HepG2 (cell line): ENCODE results near the gene ACSM3. TPM values are rescaled to one million over a fixed set of nuclear protein-coding genes. Genes with fewer than 3 reads are reported as not detected.

Experiments used
- AHDC1 ChIP-seq: sonication (generic); formaldehyde crosslinking; IDR thresholded peaks from 2 replicates; pipeline ENCODE4 v1.5.1; 2020; ENCODE audit warnings: mild to moderate bottlenecking, missing genetic modification reagents, borderline replicate concordance
- BATF2 ChIP-seq: sonication (generic); formaldehyde crosslinking; IDR thresholded peaks from 2 replicates; pipeline ENCODE4 v1.8.0; 2022; ENCODE audit warnings: mild to moderate bottlenecking, missing genetic modification reagents, moderate library complexity
- BCL6 ChIP-seq: IDR thresholded peaks from 2 replicates; pipeline ENCODE4 v1.6.1; 2016; ENCODE audit warnings: missing genetic modification reagents, missing compliant biosample characterization
- BCLAF1 ChIP-seq: fragments of 450-650 bp; IDR thresholded peaks from 2 replicates; pipeline ENCODE4 v1.6.1; 2017; ENCODE audit warnings: mild to moderate bottlenecking
- MATR3 ChIP-seq: sonication (generic); formaldehyde crosslinking; IDR thresholded peaks from 2 replicates; pipeline ENCODE4 v1.4.0; 2020; ENCODE audit warnings: missing genetic modification reagents
- MLXIP ChIP-seq: sonication (generic); formaldehyde crosslinking; IDR thresholded peaks from 2 replicates; pipeline ENCODE4 v1.9.0; 2021; ENCODE audit warnings: missing genetic modification reagents, borderline replicate concordance
- RAD21 ChIP-seq: fragments of 450-650 bp; formaldehyde crosslinking; IDR thresholded peaks from 2 replicates; pipeline ENCODE4 v1.5.0; 2020; ENCODE audit warnings: mild to moderate bottlenecking
- RFX1 ChIP-seq: fragments of 450-650 bp; IDR thresholded peaks from 2 replicates; pipeline ENCODE4 v1.6.1; 2017
- TBP ChIP-seq: sonication (generic); formaldehyde crosslinking; IDR thresholded peaks from 2 replicates; pipeline ENCODE4 v1.5.0; 2020; ENCODE audit warnings: missing genetic modification reagents
- ZNF264 ChIP-seq: sonication (generic); formaldehyde crosslinking; IDR thresholded peaks from 2 replicates; pipeline ENCODE4 v1.4.0; 2020; ENCODE audit warnings: missing genetic modification reagents
- ZNF326 ChIP-seq: sonication (generic); formaldehyde crosslinking; IDR thresholded peaks from 2 replicates; pipeline ENCODE4 v1.4.0; 2020; ENCODE audit warnings: missing genetic modification reagents, borderline replicate concordance
- ZNF484 ChIP-seq: sonication (generic); formaldehyde crosslinking; IDR thresholded peaks from 2 replicates; pipeline ENCODE4 v1.5.1; 2020; ENCODE audit warnings: mild to moderate bottlenecking, low read depth, missing genetic modification reagents, borderline replicate concordance
- ZNF550 ChIP-seq: sonication (generic); formaldehyde crosslinking; IDR thresholded peaks from 2 replicates; pipeline ENCODE4 v1.4.0; 2020; ENCODE audit warnings: mild to moderate bottlenecking, missing genetic modification reagents, borderline replicate concordance
- ZNF660 ChIP-seq: sonication (generic); formaldehyde crosslinking; IDR thresholded peaks from 2 replicates; pipeline ENCODE4 v1.5.1; 2020; ENCODE audit warnings: mild to moderate bottlenecking, low read depth, missing genetic modification reagents, borderline replicate concordance
- polyA plus RNA-seq, 8 experiments: library from polyadenylated mRNA; depleted of rRNA in 3 of 8; stranded (reverse) in 7 of 8; unstranded in 1 of 8; fragments of >200 nt; fragmentation: Illumina TruSeq in 4 of 8; extraction: Trizol in 4 of 8; gene quantifications; 2 replicates each; pipeline versions ENCODE4 v1.2.1 to v1.2.3, GENCODE V29; 2011 to 2016; ENCODE audit warnings: low read depth in 4 of 8, missing spikeins in 1 of 8, mixed read lengths in 1 of 8; ENCODE audit not compliant: insufficient read depth in 1 of 8
- total RNA-seq, 5 experiments: library from RNA; depleted of rRNA; stranded (reverse); fragments of >200 nt; fragmentation: Illumina TruSeq; extraction: Trizol; gene quantifications; 2 replicates each; pipeline ENCODE4 v1.2.3, GENCODE V29; 2016; ENCODE audit warnings: low read depth in 1 of 5

The ACSM3 gene
- total and polyA plus RNA-seq, 2 of the 13 experiments (the other 11 are each of a cell fraction or from before 2014, with no cell fraction given): 74.0 to 108 TPM

GRCh38 chr16:20806168-20807050, 42.6 kb downstream of the ACSM3 start, which contains the start of the genes ERI2 and REXO5 (continued):
- TF ChIP-seq BCLAF1: no peak
- TF ChIP-seq TBP: peak; percentile 89; the same call in 1 of the 2 replicates
- no peak for TF ChIP-seq MATR3
- peak; percentile 15; the same call in 1 of the 2 replicates for TF ChIP-seq ZNF484 (CRISPR knock-in tag)
- TF ChIP-seq ZNF550: peak; percentile 82
- no peak for TF ChIP-seq ZNF660
- TF ChIP-seq AHDC1 (CRISPR knock-in tag): no peak; the same call in 1 of the 2 replicates
- TF ChIP-seq RAD21: peak; percentile 59
- TF ChIP-seq BCL6 (CRISPR knock-in tag): peak; percentile 68
- TF ChIP-seq BATF2 (CRISPR knock-in tag): peak; percentile 87; the same call in 1 of the 2 replicates
- peak; percentile 72 for TF ChIP-seq MLXIP (CRISPR knock-in tag)
- no peak for TF ChIP-seq ZNF326 (CRISPR knock-in tag)
- no peak for TF ChIP-seq RFX1
- TF ChIP-seq ZNF264: peak; percentile 95
